ENCODE data around the gene ATG2A.
"Not testable (repeated sequence)": the region's sequence is repeated elsewhere in the genome, so short reads cannot be mapped to it uniquely, and the experiment has no call there.

Gene ATG2A

DNA sequence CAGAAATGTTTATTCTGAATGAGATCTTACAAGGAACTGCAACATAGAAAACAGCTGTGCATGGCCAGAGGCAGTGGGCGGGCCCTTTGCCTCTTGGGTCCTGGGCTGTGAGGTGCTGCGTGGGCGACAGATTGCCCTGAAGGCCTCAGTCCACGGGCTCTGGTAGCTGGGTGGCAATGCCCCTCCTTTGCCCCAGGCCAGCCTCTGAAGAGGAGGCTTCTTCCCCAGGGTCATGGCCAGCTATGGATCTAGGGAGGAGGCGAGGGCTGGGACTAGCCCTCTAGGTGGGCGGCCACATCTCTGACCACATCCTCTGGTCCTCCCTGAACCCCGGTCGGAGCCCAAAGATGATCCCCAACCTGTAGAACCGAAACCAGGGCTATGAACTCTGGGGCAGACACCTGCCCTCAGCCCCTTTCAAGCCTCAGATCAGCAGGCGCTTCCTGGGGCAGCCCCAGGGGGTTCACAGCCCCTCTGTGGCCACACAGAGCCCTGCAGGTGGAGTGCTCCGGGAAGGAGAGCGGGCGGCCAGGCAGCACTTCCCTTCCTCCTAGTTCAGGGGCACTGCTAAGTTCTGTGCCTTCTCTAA, 65.9 kb downstream of the ATG2A start:
- H3K4me3 ChIP-seq (replicated peaks; ENCODE audit: low read depth, low read length) = no peak overlapping the region
- TF ChIP-seq, protein P1, sequence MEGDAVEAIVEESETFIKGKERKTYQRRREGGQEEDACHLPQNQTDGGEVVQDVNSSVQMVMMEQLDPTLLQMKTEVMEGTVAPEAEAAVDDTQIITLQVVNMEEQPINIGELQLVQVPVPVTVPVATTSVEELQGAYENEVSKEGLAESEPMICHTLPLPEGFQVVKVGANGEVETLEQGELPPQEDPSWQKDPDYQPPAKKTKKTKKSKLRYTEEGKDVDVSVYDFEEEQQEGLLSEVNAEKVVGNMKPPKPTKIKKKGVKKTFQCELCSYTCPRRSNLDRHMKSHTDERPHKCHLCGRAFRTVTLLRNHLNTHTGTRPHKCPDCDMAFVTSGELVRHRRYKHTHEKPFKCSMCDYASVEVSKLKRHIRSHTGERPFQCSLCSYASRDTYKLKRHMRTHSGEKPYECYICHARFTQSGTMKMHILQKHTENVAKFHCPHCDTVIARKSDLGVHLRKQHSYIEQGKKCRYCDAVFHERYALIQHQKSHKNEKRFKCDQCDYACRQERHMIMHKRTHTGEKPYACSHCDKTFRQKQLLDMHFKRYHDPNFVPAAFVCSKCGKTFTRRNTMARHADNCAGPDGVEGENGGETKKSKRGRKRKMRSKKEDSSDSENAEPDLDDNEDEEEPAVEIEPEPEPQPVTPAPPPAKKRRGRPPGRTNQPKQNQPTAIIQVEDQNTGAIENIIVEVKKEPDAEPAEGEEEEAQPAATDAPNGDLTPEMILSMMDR (IDR thresholded peaks at IDR 0.05; ENCODE audit: low read depth, low read length, missing control alignments) = no peak
- DNase-seq (ENCODE audit: extremely low read depth, low read depth) = no peak

DNA sequence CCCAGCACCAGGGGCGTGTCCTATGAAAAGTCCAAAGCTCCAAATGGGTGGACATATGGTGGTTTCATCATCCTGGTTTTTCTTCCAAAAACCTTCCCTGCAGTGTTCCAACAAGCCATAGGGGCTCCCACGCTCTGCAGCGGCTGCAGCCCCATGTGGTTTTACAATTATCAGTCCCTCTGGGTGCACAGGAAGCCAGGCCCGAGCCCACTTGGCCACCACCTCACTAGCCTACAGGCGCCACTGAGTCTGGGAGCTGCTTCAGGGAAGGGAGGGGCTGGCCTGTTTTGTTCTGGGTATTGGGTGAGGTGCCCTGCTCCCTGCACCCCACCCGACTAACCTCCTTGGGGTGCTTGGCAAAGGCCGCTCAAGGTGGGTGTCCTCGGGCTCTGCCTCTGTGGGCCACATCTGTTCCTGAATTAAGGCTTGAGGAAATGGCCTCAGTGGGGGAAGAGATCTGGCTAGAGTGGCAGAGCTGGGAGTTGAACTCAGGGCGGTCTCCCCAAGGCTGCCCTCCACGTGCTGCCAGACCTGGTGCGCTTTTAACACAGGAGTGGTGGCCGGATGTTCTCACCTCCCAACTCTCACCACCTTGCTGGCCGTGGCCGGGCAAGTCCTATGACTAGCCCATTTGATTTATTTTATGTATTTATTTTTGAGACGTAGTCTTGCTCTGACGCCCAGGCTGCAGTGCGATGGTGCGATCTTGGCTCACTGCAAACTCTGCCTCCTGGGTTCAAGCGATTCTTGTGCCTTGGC, 67.2 kb downstream of the ATG2A start:
- no peak overlapping the region for H3K4me3 ChIP-seq (replicated peaks; ENCODE audit: low read depth, low read length)
- DNase-seq (ENCODE audit: extremely low read depth, low read depth) = no peak
- TF ChIP-seq, protein P1 (IDR thresholded peaks at IDR 0.05; ENCODE audit: low read depth, low read length, missing control alignments) = no peak

DNA sequence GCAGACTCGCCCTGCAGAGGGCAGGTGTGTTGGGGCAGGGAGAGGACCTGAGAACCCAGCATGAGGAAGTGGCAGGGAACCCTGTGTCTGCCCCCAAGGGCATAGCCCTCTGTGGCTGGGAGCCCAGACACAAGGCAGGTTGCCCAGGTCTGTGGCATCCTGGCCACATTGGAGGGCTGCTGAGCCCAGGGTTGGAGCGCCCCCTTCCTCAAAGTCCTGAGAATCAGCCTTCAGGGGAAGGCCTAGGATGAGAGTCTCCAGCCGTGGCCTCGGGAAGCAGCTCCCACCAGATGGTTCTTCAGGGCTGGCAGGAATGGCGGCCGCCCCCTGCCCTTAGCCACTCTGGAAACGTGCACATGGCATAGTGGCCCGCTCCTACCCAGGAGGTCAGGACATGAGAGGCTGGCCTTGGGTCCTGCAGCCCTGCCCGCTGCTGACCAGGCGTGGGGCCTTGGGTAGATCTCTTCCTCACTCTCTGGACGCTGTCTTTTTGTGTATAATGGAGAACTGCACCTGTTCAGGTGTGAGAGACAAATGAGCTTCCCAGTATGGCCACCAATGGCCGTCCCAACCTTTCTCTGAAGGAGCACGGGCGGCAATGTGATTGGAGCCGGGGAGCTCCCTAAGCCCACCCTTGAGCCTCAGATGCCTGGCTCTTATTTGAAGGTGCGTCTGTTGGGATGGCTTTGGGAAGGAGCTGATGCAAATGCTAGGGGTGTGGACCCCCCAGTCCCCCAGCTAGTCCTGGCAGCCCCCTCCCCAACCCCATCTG, 68.0 kb downstream of the ATG2A start:
- no peak for DNase-seq (ENCODE audit: extremely low read depth, low read depth)
- H3K4me3 ChIP-seq (replicated peaks; ENCODE audit: low read depth, low read length) = no peak overlapping the region
- TF ChIP-seq, protein P1 (IDR thresholded peaks at IDR 0.05; ENCODE audit: low read depth, low read length, missing control alignments) = no peak

DNA sequence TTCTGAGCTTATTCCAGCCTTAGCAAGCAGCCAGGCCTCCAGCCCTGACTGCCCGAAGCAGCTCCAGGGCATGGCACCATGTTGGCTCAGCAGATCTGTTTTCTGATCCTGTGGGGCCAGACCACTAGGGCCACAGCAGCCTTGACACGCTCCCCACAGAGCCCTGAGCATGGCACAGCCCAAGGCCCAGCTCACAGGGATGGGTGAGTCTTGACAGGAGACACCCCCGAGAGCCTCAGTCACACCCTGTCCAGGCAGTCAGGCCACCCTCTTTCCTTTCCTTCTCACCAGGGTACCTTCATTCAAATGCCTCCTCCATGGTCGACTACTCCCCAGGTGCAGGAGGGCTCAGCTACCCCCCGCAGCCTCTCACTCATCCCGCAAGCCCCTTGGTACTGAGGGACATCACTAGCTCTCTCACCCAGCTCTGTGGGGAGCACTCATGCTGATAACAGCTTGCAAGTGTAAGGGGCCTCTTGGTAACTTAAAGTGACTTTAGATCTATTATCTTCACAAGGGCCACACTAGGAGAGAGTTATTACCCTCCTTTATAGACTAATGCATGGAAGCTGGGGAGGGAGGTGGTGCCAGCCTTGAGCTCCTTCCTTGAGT, 68.7 kb downstream of the ATG2A start:
- DNase-seq (ENCODE audit: extremely low read depth, low read depth) = no peak
- TF ChIP-seq, protein P1 (IDR thresholded peaks at IDR 0.05; ENCODE audit: low read depth, low read length, missing control alignments) = no peak

DNA sequence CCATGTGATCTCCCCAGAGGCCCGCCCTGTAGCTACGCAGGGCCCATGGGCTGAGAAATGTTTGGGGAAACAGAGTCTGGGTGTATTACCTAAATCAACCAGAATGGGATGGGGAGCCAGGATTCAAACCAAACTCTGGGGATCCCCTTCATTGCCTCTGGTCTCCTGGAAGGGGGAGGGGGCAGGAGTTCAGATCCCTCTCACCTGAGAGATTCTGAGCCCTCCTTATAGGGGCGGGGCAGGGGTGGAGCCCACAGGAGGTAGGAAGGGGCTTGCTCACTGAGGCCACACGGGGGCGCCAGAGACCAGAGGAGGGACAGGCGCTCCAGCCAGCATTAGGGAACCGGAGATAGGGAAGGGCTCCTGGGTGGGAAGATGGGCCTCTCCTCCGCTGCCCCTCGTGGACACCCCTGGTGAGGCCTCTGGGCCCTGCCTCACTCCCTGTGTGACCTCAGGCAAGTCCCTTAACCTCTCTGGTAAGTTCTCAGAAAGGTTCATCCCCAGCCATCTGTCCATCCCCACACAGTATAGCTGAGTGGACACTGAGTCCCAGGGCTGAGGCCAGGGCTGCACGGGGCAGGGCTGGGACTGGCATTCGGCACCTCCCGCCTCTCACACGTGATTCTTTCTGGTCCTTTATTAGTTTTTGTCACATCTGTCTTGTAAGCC, 69.9 kb downstream of the ATG2A start:
- DNase-seq (ENCODE audit: extremely low read depth, low read depth) = peak; percentile 65
- TF ChIP-seq, protein P1 (IDR thresholded peaks at IDR 0.05; ENCODE audit: low read depth, low read length, missing control alignments) = peak; percentile 90
- no peak overlapping the region for H3K4me3 ChIP-seq (replicated peaks; ENCODE audit: low read depth, low read length)

More for the DNA sequence above, 68.7 kb downstream of the ATG2A start:
- H3K4me3 ChIP-seq (replicated peaks; ENCODE audit: low read depth, low read length) = no peak overlapping the region

DNA sequence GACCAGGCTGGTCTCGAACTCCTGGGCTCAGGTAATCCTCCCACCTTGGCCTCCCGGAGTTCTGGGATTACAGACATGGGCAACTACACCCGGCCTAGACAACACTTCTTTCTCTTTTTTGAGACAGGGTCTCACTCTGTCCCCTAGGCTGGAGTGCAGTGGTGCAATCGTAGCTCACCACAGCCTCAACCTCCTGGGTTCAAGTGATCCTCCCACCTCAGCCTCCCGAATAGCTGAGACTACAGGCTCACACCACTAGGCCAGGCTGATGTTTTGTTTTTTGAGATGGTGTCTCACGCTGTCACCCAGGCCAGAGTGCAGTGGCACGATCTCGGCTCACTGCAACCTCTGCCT, 71.3 kb downstream of the ATG2A start:
- H3K4me3 ChIP-seq (replicated peaks; ENCODE audit: low read depth, low read length); DNase-seq (ENCODE audit: extremely low read depth, low read depth): not testable (repeated sequence)

All from HFF-Myc (cell line).